Measurements from ENCODE around the gene SLC2A5.
"Not testable (repeated sequence)": the region's sequence is repeated elsewhere in the genome, so short reads cannot be mapped to it uniquely, and the experiment has no call there.

Gene SLC2A5

GRCh38 chr1:9069326-9070100 lies at the start of gene SLC2A5:
Gene SLC2A5 (minus strand): TSS chr1:9069635. CDS start chr1:9069536, 99 bp downstream.
- DNase-seq = peak in 1 of 2 experiments; percentile 25

GRCh38 chr1:9118186-9118585 lies 48.8 kb upstream of the SLC2A5 start:
- no peak for DNase-seq

GRCh38 chr1:9115351-9116205 lies 46.1 kb upstream of the SLC2A5 start:
- DNase-seq = peak; percentile 12 to 32

GRCh38 chr1:9112961-9113880 lies 43.8 kb upstream of the SLC2A5 start:
- peak; percentile 79 to 90 for DNase-seq

GRCh38 chr1:9111957-9112356 lies 42.5 kb upstream of the SLC2A5 start:
- DNase-seq = peak in 1 of 2 experiments; percentile 21

- DNase-seq = no peak
Measured at GRCh38 chr1:9111357-9111691, 41.9 kb upstream of the SLC2A5 start.

GRCh38 chr1:9110669-9111356 lies 41.4 kb upstream of the SLC2A5 start:
- DNase-seq = peak; percentile 61 to 81

- no peak for DNase-seq
Measured at GRCh38 chr1:9108056-9108665, 38.7 kb upstream of the SLC2A5 start.

GRCh38 chr1:9107136-9107535 lies 37.7 kb upstream of the SLC2A5 start:
- DNase-seq = no peak

- DNase-seq = no peak
Measured at GRCh38 chr1:9106286-9106685, 36.9 kb upstream of the SLC2A5 start.

- no peak for DNase-seq
Measured at GRCh38 chr1:9105336-9105867, 36.0 kb upstream of the SLC2A5 start.

- peak; percentile 47 to 49 for DNase-seq
Measured at GRCh38 chr1:9101510-9102146, 32.2 kb upstream of the SLC2A5 start.

- no peak for DNase-seq
Measured at GRCh38 chr1:9100471-9101043, 31.1 kb upstream of the SLC2A5 start.

- DNase-seq = no peak
Measured at GRCh38 chr1:9099555-9099954, 30.1 kb upstream of the SLC2A5 start.

- peak in 1 of 2 experiments; percentile 9 for DNase-seq
Measured at GRCh38 chr1:9097947-9098705, 28.7 kb upstream of the SLC2A5 start.

- DNase-seq = no peak
Measured at GRCh38 chr1:9095818-9096217, 26.4 kb upstream of the SLC2A5 start.

GRCh38 chr1:9093996-9094595 lies 24.7 kb upstream of the SLC2A5 start:
- not testable (repeated sequence) for DNase-seq

- no peak for DNase-seq
Measured at GRCh38 chr1:9093581-9093980, 24.1 kb upstream of the SLC2A5 start.

- DNase-seq = no peak
Measured at GRCh38 chr1:9093091-9093490, 23.7 kb upstream of the SLC2A5 start.

Measured in SHP77 (cell line).